CD14-positive monocyte (primary cell): ENCODE results near the gene POLRMT. TPM values are rescaled to one million over a fixed set of nuclear protein-coding genes. Genes with fewer than 3 reads are reported as not detected.

Source experiments
- DNase-seq, 3 donors: peaks; one replicate each; pipeline ENCODE4 v3.0.0-alpha.2; 2011 to 2022
- H2AFZ ChIP-seq: 2 replicates; pipeline ENCODE4 v1.6.0; 2012; ENCODE audit warnings: mild to moderate bottlenecking, low read depth, low read length, inconsistent platforms; ENCODE audit not compliant: insufficient read depth, poor library complexity, severe bottlenecking
- H3K27ac ChIP-seq, 2 donors: 1 replicate in 1 of 2; 2 replicates in 1 of 2; pipeline ENCODE4 v1.5.1; 2012 to 2013; ENCODE audit warnings: low read length in 2 of 2, control low read depth in 1 of 2, inconsistent platforms in 1 of 2, low read depth in 1 of 2, mild to moderate bottlenecking in 1 of 2
- H3K27me3 ChIP-seq, 2 donors: one replicate each; pipeline versions ENCODE4 v1.6.0 to v1.6.1; 2011 to 2013; ENCODE audit warnings: low read length in 2 of 2; ENCODE audit not compliant: control insufficient read depth in 2 of 2, insufficient read depth in 2 of 2
- H3K36me3 ChIP-seq, 2 donors: replicated peaks in 1 of 2; 1 replicate in 1 of 2; 2 replicates in 1 of 2; pipeline versions ENCODE4 v1.5.1 to v1.6.1; 2012 to 2013; ENCODE audit warnings: low read length in 2 of 2, control low read depth in 1 of 2, inconsistent platforms in 1 of 2, mild to moderate bottlenecking in 1 of 2; ENCODE audit not compliant: insufficient read depth in 2 of 2, control insufficient read depth in 1 of 2
- H3K4me1 ChIP-seq, 2 donors: 1 replicate in 1 of 2; 2 replicates in 1 of 2; pipeline versions ENCODE4 v1.5.1 to v1.6.1; 2012 to 2013; ENCODE audit warnings: low read length in 2 of 2, control low read depth in 1 of 2, inconsistent platforms in 1 of 2, mild to moderate bottlenecking in 1 of 2, moderate library complexity in 1 of 2; ENCODE audit not compliant: insufficient read depth in 2 of 2, control insufficient read depth in 1 of 2
- H3K4me2 ChIP-seq: replicated peaks from 2 replicates; pipeline ENCODE3; 2012; ENCODE audit warnings: low read length, moderate library complexity, mild to moderate bottlenecking; ENCODE audit not compliant: poor library complexity, severe bottlenecking; ENCODE audit errors: extremely low read depth
- H3K4me3 ChIP-seq, 3 experiments: fragments of 200-600 bp in 1 of 3; sonication (generic) in 1 of 3; replicated peaks in 1 of 3; 1 replicate in 2 of 3; 2 replicates in 1 of 3; pipeline ENCODE4 v1.5.1; 2011 to 2013; ENCODE audit warnings: low read length in 3 of 3, mild to moderate bottlenecking in 3 of 3, control low read depth in 2 of 3, low read depth in 2 of 3, inconsistent platforms in 1 of 3, moderate library complexity in 1 of 3
- H3K79me2 ChIP-seq: 2 replicates; pipeline ENCODE4 v1.6.0; 2012; ENCODE audit warnings: mild to moderate bottlenecking, control low read depth, inconsistent platforms, low read length, moderate library complexity; ENCODE audit not compliant: insufficient read depth
- H3K9ac ChIP-seq: 2 replicates; pipeline ENCODE4 v1.6.0; 2017; ENCODE audit warnings: low read length, mild to moderate bottlenecking; ENCODE audit not compliant: insufficient read depth, poor library complexity, severe bottlenecking
- H3K9me3 ChIP-seq, 2 donors: replicated peaks in 1 of 2; 1 replicate in 1 of 2; 2 replicates in 1 of 2; pipeline versions ENCODE4 v1.5.1 to v1.6.1; 2012 to 2013; ENCODE audit warnings: low read length in 2 of 2, control low read depth in 1 of 2; ENCODE audit not compliant: control insufficient read depth in 1 of 2, insufficient read depth in 1 of 2
- H4K20me1 ChIP-seq: 2 replicates; pipeline ENCODE4 v1.6.0; 2012; ENCODE audit warnings: mild to moderate bottlenecking, low read length, control low read depth, moderate library complexity; ENCODE audit not compliant: insufficient read depth
- H3K27ac Mint-ChIP-seq, 7 donors: one replicate each; pipeline ENCODE4 v1.8.0; 2020; ENCODE audit warnings: mild to moderate bottlenecking in 7 of 7, mixed read lengths in 7 of 7, moderate library complexity in 6 of 7, inconsistent platforms in 2 of 7
- H3K27me3 Mint-ChIP-seq, 3 donors: one replicate each; pipeline ENCODE4 v1.8.0; 2021 to 2022; ENCODE audit warnings: low read depth in 3 of 3, mild to moderate bottlenecking in 3 of 3, mixed read lengths in 3 of 3, moderate library complexity in 3 of 3, inconsistent platforms in 1 of 3
- H3K36me3 Mint-ChIP-seq, 2 donors: one replicate each; pipeline ENCODE4 v1.8.0; 2020; ENCODE audit warnings: mixed read lengths in 2 of 2, inconsistent platforms in 1 of 2, mild to moderate bottlenecking in 1 of 2
- H3K4me1 Mint-ChIP-seq: one replicate; pipeline ENCODE4 v1.8.0; 2020; ENCODE audit warnings: mild to moderate bottlenecking, mixed read lengths
- H3K4me3 Mint-ChIP-seq, 2 donors: one replicate each; pipeline ENCODE4 v1.8.0; 2020; ENCODE audit warnings: mild to moderate bottlenecking in 2 of 2, mixed read lengths in 2 of 2, moderate library complexity in 1 of 2
- H3K9me3 Mint-ChIP-seq, 7 donors: one replicate each; pipeline ENCODE4 v1.8.0; 2020 to 2022; ENCODE audit warnings: mixed read lengths in 7 of 7, mild to moderate bottlenecking in 6 of 7, moderate library complexity in 6 of 7, inconsistent platforms in 2 of 7
- WGBS: methylation state at CpG from one replicate; pipeline ENCODE4 v1.1.5; 2013; ENCODE audit warnings: missing lambda C conversion rate; ENCODE audit not compliant: insufficient coverage; 5-methylcytosine and 5-hydroxymethylcytosine counted together
- intact Hi-C, 2 donors: fragments of 100-400 bp; cut with micrococcal nuclease; formaldehyde crosslinking; loops; one replicate each; pipeline versions ENCODE4 v1.15.0 to v1.15.1; 2023
- polyA plus RNA-seq, 3 donors: library from polyadenylated mRNA; depleted of rRNA in 1 of 3; unstranded in 2 of 3; stranded (reverse) in 1 of 3; fragments of 300-500 nt in 2 of 3; fragments of >200 nt in 1 of 3; fragmentation: Illumina TruSeq in 2 of 3; gene quantifications; 1 replicate in 2 of 3; 2 replicates in 1 of 3; pipeline ENCODE4 v1.2.3, GENCODE V29; 2012 to 2021
- TF ChIP-seq, protein P1 (sequence below): fragments of 200-600 bp; IDR thresholded peaks from one replicate; pipeline ENCODE4 v1.8.0; 2022; ENCODE audit warnings: antibody characterized with exemption, mild to moderate bottlenecking

The POLRMT gene
- polyA plus RNA-seq, 3 donors: 16.2 to 40.5 (median 17.6) TPM

DNA sequence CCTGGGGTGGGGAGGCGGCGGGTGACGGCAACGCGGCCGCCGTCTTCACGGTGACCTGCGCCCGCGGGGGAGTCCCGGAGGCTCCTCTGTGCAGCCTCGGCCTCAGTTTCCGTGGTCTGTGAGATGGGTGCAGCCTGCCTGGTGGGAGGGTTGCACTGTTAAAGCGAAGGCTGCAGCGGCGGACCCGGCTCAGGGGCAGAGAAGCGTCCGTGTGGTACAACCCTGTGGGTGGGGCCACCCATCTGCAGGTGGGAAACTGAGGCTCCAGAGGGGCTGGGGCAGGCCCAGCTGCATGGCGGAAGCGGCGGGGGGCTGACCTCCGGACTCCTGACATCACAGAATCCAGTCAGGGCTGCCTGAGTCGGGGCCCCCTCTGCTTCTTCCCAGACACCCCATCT, 6.8 kb upstream of the POLRMT start:
- intact Hi-C loops: no loop called here
- Histone ChIP-seq H3K4me2 (peak overlapping the region; percentile 74), H3K4me1 (peaks cover 7 to 16% of the 10 kb centered on the region in 2 donors), H3K27ac (no peak overlapping the region), H3K9ac (no peak overlapping the region), H3K79me2 (no peaks in the 10 kb centered on the region), H3K27me3 (peaks cover 0 to 18% of the 10 kb centered on the region in 2 donors), H3K9me3 (no peaks in the 10 kb centered on the region), H3K36me3 (peaks cover 4 to 6% of the 10 kb centered on the region in 2 donors), H4K20me1 (peaks cover 11% of the 10 kb centered on the region), H2AFZ (peak overlapping the region; percentile 29), H3K4me3 (no peak overlapping the region)
- H3K36me3 Mint-ChIP-seq: peaks cover 3 to 6% of the 10 kb centered on the region in 2 donors
- no peak for DNase-seq
- H3K27ac Mint-ChIP-seq: no peak overlapping the region
- H3K4me1 Mint-ChIP-seq: peaks cover 6% of the 10 kb centered on the region
- peaks cover 0 to 9% (median 4%) of the 10 kb centered on the region in 7 donors for H3K9me3 Mint-ChIP-seq
- TF ChIP-seq, protein P1, sequence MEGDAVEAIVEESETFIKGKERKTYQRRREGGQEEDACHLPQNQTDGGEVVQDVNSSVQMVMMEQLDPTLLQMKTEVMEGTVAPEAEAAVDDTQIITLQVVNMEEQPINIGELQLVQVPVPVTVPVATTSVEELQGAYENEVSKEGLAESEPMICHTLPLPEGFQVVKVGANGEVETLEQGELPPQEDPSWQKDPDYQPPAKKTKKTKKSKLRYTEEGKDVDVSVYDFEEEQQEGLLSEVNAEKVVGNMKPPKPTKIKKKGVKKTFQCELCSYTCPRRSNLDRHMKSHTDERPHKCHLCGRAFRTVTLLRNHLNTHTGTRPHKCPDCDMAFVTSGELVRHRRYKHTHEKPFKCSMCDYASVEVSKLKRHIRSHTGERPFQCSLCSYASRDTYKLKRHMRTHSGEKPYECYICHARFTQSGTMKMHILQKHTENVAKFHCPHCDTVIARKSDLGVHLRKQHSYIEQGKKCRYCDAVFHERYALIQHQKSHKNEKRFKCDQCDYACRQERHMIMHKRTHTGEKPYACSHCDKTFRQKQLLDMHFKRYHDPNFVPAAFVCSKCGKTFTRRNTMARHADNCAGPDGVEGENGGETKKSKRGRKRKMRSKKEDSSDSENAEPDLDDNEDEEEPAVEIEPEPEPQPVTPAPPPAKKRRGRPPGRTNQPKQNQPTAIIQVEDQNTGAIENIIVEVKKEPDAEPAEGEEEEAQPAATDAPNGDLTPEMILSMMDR: no peak
- H3K4me3 Mint-ChIP-seq: peak overlapping the region in 1 of 2 donors; percentile 60
- H3K27me3 Mint-ChIP-seq: peaks cover 23 to 33% (median 27%) of the 10 kb centered on the region in 3 donors
- 54% methylated on average over 25 of the region's 25 CpGs for WGBS

- peak within 1 kb of the TSS; percentile 70 to 92 for H3K4me3 Mint-ChIP-seq
- H3K27ac Mint-ChIP-seq: peak within 1 kb of the TSS in 4 of 7 donors; percentile 19 to 80 (median 58)
- peaks cover 6% of the 10 kb centered on the region for H3K4me1 Mint-ChIP-seq
- Histone ChIP-seq H3K79me2 (no peaks in the 10 kb centered on the region), H3K4me3 (peak within 1 kb of the TSS in 2 of 3 experiments; percentile 21 to 66), H3K36me3 (no peaks in the 10 kb centered on the region), H3K27me3 (peaks cover 0 to 18% of the 10 kb centered on the region in 2 donors), H3K9ac (no peak within 1 kb of the TSS), H2AFZ (peak within 1 kb of the TSS; percentile 29), H4K20me1 (peaks cover 4% of the 10 kb centered on the region), H3K4me1 (peaks cover 7 to 17% of the 10 kb centered on the region in 2 donors), H3K27ac (no peak within 1 kb of the TSS), H3K9me3 (no peaks in the 10 kb centered on the region), H3K4me2 (peak within 1 kb of the TSS; percentile 74)
- H3K9me3 Mint-ChIP-seq: peaks cover 0 to 9% (median 4%) of the 10 kb centered on the region in 7 donors
- H3K27me3 Mint-ChIP-seq: peaks cover 23 to 33% (median 27%) of the 10 kb centered on the region in 3 donors
- TF ChIP-seq, protein P1: no peak
- DNase-seq: peak; percentile 82 to 86 (median 84)
- 7% methylated on average over 102 of the region's 109 CpGs for WGBS
- intact Hi-C loops: loop anchor here (5.0 to 10.0 kb wide), 3 partner anchors 67 to 135 kb away; partner anchors contain the start of genes BSG (in 1 of the 2), CDC34 (in 1 of the 2) and TPGS1 (in 1 of the 2)
- peaks cover 0 to 3% of the 10 kb centered on the region in 2 donors for H3K36me3 Mint-ChIP-seq
These were observed 6.2 kb upstream of the POLRMT start, which contains the start of gene FGF22 for GRCh38 chr19:639253-640160. Gene FGF22, plus strand, starts transcription at chr19:639879. Its CDS starts 47 bp downstream, at chr19:639926.
